GM19043 (cell line): ENCODE data around the gene ANKS6.

Experiments
- ATAC-seq: cut with Tn5 transposase; IDR thresholded peaks from one replicate; pipeline ENCODE4 v1.9.1; 2021; ENCODE audit warnings: low read depth; ENCODE audit not compliant: unreplicated experiment

Gene ANKS6

DNA sequence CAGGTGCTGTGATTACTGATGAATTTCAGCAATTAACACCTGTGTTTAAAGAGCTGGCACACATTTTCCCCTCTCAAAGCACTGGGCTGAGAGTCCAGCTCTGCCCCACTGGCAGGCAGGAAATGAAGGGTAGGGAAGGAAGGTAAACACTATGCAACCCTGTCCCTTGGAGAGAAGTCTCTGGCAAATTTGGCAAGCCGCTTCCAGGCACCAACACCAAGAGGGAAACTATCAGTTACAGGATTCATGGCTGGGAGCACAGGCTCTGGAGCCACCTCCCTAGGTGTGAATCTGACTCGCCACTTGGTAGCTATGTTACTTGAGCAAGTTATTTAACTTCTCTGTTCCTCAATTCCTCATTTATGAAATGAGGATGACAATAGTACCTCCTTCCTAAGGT lies 3.3 kb downstream of the ANKS6 start:
- ATAC-seq = no peak

DNA sequence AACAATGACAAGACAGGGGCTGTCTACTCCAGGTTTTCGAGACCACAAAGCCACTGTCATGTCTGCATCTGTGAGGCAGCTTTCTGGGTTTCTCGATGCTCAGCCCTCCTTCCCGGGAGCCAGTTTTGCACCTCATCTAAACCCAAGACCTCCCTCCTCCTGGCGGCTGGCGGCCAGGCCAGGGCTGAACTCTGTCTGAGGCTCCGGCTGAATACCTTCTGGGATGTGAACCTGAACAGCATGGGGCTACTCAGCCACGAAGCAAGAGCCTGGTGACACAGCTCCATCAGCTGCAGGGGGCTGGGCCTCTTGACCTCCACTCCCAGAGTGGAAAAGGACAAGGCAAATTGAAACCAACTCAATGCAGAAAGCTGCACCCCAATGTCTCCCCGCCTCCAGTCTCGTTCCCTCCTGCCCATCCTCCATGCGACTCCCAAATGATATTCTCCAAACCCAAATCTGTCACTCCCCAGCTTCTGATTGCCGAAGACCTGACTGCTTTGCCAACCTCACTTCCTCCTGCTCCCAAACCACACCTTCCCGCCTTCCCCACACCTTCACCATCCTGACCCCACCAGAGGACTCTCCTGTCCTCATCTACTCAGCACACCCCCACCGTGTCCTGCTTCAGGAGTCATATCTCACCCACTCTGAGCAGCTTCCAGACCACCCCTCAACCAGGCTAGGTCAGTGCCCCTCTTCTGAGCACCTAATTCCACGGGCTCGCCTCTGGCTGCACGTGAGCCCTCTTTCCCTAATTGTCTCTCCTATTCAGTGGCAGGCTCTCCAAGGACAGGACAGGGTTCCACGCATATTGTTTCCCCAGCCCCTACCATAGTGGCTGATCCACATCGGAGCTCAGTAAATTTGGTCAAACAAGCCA lies 4.5 kb downstream of the ANKS6 start:
- ATAC-seq = no peak

DNA sequence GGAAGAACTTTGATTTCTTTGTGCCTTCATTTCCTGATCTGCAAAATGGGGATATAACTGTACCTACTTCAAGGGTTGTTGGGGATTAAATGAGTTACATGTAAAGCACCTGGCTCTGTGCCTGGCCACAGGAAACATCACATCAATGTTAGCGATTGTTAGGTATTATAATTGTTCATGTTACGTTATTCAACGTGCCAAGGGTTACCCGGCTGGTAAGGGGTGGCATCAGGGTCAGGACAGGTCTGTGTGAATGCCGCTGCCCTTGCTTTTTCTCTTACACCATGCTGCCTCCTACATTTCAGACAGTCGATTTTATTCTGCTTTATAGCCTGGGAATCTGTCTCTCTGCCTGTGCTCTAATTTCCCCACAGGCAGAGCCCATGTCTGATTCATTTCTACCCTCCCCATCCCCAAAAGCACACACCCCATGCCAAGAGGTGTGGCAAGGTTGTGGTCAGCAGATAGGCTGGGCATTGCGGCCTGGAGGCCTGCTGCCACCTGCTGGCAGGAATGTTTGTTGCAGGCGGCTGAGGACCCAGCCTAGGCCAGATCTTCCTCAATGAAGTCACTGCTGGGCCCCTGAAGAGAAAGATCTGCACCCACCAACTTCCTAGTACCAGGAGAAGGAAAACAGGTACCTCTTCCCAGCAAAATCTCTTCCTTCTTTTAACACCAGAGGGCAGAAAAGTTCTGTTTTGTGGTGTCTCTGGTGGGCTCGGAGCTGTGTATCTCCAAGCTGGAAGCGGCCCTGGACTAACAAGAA lies 5.3 kb downstream of the ANKS6 start:
- ATAC-seq = no peak

DNA sequence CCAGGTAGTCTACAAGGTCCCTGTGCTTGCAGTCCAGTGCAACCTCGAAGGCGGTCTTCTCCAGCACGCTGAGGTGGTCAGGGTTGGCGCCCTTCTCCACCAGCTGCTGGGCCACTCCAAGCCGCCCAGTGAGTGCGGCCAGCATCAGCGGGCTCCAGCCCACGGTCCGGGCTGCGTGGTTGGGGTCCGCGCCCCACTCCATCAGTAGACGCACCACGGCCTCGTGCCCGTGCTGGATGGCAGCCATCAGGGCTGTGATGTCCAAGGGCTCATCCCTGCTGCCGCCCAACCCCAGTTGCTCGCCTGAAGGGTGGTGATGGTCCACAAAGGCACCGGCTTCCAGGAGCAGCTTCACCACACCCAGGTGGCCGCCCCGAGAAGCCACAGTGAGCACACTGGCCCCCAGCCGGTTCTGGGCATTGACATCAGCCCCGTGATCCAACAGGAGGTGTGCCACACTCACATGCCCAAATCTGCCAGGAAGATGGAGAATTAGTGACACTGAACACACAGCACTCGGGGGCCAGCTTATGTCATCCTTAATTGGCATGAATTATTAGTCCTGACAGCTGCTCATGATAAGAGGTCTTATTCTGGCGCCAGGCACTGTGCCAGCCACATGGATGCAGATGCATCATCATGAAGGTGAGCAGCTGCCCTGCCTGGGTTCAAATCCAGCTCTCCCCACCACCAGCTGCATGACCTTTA lies 6.1 kb downstream of the ANKS6 start:
- ATAC-seq = no peak

DNA sequence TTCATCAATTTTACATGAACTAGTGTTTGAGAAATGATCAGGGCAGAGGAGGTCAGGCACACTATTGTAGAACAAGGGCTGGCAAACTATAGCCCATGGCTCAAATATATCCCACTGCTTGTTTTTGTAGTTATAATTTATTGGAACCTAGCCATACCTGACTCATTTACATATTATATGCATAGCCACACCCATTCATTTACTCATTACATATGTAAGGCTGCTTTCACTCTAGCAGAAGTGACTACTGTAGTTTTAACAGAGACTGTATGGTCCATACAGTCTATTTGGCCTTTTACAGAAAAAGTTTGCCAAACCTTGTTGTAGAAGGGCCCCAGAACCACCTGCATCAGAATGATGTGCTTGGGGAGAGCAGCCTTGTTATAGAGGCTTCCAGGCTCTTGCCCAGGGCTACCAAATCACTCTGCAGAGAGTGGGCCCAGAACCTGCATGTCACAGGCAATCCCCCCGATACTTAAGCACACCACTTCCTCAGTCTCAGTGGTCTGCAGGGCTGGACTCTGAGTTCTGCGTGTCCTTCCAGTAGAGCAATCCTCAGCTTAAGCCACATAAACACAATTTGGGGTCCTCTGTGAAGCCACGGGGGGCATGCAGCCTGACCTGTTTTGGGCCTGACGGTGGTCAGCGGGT lies 6.7 kb downstream of the ANKS6 start:
- no peak for ATAC-seq

DNA sequence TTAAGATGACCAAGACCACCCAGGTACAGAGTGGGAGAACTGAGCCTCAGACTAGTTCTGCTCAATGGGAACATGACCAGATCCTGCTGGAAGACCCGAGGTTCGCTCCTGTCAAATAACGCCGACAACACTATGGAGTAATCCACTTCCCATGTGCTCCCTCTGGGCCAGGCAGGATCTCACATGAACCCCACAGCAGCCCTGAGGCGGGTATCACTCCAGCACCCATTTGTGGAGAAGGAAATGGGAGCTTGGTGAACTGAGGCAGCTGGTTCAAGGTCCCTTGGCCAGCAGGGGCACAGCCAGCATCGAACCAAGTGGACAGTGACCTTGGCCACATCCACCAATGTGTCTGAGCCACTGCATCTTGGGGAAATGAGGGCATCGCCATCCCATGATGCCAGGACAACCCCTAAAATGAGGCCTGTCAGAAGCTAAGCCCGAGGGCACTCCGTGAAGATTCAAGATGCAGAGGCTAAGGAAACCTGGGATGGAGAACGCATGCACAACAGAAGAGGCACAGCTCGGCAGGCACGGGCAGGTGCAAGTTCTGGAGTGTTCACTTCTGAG lies 8.5 kb downstream of the ANKS6 start:
- no peak for ATAC-seq

DNA sequence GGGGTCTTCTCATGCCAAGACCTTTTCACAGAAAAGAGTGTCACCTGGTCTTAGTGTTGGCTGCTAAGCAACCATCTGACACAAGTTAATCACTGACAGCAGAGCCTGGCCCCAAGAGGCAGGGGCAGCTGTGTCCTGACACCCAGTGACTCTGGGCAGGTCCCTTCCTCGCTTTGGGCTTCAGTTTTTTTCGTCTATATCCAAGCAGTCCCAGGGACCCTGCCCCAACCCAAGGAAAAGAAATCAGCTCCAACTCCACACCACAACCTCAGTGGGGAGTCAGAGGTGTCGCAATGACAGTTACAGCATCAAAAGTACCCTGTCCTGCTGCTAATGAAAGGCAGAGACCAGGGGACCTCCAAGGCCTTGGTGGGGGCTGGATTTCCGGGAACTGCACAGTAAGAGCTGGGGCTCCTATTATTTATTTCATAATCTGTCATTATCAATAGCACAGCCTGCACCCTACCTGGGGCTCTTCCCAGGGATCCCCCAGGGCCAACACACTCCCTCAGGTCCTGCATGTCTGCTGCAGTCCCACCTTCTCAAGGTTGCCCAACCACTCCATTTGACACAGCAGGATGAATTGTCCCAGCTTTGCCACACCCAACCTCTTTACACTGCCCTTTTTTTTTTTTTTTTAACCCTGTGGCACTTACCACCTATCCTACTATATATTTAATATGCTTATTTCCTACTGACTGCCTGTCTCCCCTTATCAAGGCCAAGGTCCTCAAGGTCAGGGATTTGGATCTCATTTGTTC lies 9.4 kb downstream of the ANKS6 start:
- ATAC-seq = no peak

DNA sequence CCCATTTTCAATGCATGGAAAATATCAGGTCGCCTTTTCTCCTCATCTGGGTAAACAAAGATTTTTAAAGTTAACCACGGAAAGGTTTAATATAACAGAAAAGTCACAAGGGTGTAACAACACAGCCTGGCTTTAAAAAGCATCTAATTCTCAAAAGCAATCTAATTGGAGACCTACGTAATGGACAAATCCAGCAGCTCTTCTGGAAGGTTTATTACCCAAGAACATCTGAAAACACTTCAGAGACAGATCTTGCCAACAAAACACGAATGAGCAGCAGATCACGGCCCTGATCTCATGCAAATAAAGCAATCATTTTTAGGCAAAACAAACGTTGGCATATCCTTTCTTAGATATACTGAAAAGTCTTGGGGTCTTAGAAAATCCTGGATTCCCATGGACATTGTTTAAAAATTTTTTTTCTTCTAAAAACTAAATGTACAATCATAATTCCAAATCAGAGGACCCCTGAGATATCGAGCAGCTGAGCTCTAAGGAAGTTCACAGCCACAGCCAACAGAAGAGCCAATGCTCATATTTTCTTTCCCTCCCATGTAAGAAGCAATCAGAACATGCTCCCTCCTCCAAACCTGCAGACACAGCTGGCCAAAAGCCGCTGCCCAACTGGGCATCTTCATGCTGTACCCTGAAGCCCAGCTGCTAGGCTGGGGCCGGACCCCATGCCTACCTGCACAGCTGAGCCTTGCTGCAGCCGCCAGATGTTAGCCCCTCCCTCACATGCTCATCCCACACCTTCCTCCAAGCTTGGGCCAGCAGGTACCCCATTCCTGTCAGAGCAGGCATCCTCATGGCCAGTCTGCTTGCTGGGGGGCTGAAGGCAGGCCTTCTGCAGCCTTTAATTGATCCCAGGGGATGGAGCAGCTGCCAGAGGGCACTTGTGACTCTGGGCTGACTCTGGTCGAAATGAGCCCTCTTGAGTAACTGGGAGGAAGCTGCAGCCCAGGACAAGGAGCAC lies 11.2 kb downstream of the ANKS6 start:
- ATAC-seq = no peak

DNA sequence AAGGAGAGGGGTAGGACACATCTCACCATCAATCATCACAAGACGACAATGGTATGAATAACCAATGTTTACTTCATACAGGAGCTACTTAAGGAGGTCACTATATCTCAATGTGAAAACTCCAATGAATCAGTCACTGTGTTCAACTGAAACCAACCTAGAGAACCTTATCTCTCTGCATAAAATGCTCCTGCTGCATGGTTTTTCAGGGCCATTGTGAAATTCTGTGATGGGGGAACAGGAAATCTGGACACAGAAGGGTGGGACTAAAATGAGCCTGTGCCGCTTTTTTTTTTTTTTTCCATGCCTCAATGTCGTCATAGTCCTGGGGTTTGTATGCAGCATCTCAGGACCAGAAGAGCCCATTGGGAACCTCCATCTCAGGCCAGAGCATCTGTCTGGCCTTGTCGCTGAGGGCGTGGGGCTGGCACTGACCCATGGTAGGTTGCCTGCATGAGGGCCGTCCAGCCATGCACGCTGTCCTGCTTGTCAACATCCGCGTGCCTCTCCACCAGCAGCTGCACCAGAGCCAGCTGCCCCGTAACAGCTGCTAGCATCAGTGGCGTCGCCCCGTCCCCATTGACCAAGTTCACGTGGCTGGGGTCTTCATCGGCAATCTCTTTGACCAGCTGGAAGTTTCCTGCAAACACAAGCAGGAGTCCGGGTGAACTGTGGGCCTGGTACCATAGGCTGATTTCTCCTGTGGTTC lies 12.7 kb downstream of the ANKS6 start:
- no peak for ATAC-seq

DNA sequence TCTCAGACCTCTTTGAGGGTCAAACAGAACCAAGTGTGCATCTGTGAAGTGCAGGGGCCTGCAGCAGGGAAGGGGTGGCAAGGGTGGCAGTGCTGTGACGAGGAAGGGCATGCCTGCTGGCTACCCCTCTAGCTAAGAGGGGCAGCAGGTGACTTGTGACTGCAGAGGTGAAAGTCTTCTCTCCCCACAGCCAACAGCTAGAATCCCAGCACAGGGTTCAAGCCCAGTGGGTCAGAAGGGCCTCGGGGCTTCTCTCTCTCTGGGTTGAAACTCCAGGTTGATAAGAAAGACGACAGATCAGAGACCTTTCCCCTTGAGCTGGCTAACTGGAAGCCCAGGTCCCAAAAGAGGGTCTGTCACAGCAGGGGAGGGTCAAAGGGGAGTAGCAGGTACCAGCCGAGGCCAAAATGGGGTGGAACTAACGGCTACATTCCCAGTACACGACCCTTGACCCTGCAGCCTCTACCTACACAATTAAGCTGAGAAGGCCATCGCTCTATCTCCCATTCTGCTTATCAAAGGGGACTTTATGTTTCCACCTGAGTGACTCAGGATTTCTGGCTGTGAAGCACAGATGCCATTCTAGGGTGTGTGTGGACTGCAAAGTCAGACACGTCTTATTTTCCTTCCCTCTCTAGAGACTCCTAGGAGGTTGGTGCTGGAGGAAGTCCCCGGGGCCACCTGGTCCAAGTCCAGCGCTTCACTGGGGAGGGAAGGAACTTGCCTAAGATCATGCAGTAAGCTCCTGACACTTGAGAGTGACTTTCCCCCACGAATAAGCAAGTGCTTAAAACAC lies 14.6 kb downstream of the ANKS6 start:
- no peak for ATAC-seq

DNA sequence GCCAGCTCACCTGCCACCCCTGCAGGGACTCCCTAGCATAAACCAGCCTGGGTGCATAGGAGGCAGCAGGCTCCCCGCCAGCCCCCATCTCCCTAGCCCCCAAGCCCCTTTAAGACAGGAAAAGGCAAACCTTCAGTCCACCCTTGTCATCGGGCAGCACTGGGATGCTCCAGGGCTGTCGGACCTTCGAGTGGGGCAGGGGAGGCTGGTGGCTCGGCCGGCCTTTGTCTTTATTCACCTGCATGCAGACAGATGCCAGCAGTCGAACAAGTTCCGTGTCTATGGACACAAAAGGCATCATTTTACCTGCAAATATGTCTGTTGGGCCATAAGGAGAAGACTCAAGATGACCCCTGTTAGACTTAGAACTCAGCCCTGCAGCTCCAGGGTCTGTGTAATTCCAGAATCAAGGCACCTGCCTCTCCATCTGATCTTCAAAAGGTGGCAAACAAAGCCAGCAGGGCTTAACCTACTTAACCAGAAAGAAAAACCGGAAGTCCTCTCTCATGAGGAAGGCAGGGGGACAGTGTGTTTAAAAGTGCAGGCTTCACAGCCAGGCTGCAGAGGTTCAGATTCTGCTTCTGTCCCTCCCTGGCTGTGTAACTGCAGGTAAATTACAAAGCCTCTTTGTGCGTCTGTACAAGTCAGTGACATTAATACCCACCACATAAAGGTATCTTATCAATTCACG lies 16.2 kb downstream of the ANKS6 start:
- ATAC-seq = no peak

DNA sequence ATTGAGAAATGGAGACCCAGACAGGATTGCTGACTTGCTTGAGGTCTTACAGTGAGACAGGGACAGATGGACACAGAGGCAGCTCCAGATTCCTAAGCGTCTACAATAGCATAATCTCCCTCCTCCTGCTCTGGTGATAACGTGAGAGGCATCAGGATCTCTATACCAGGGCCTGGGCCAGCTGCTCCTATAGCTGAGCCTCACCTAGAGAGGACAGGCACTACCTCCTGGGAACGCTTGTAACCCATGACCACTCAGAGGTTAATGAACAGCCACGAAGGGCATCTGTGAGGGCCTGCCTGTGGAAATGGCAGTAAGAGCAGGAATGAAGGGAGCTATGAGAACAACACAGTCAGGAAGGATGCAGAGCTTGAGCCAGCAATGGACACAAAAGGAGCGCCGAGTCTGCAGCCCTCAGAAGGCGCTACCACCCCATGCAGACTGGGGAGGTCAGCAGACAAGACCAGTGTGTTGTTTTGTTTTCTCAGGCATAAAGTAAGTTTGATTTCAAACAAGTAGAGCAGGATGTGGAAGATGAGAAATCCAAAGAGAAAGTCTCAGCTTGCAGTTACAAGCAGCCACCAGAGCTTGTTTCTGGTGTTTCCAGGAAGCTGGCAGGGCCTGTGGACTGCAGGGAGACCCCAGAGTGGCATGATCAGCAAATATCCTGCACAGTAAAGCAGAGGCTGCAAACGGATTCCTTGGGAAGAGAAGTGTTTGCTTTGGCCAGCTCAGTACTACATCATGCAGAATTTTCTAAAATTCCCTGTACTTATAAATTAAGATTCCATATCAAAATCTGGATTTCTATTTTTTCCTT lies 17.4 kb downstream of the ANKS6 start:
- ATAC-seq = no peak

DNA sequence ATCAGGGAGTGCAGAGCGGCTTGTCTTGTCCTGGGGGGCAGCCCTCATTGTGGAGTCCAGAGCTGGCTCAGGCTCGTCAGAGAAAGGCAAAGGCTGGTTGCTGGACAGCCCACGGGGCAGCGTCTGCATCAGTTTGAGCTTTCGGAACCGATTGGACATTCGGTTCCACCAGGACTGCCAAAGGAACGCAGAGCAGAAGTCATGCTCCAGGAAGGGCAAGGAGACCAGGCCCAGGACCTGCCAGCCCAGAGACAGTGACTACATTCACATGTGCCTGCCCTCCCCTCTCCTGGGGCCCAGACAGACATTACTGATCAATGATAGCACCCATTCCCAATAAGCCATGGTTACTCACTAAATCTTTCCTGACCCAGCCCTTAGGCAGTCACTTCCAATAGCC lies 18.1 kb downstream of the ANKS6 start:
- ATAC-seq = no peak

DNA sequence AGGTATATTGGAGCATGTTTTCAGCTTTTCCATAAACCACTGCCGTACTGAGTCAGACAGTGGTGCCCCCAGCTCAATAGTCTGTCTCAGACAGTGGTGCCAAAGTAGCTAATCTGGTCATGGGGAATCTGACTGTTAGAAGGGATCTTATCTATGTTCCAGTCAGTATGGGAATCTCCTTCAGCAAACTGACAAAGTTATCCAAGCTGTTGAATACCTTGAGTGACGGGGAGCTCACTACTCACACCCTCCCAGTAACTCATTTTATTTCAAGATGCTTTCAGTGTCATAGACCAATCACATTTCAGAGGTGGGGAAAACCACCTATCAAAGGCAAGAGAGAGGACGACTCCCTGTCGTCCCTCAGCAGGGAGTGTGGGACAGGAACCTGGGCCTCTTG lies 18.7 kb downstream of the ANKS6 start:
- ATAC-seq = no peak

DNA sequence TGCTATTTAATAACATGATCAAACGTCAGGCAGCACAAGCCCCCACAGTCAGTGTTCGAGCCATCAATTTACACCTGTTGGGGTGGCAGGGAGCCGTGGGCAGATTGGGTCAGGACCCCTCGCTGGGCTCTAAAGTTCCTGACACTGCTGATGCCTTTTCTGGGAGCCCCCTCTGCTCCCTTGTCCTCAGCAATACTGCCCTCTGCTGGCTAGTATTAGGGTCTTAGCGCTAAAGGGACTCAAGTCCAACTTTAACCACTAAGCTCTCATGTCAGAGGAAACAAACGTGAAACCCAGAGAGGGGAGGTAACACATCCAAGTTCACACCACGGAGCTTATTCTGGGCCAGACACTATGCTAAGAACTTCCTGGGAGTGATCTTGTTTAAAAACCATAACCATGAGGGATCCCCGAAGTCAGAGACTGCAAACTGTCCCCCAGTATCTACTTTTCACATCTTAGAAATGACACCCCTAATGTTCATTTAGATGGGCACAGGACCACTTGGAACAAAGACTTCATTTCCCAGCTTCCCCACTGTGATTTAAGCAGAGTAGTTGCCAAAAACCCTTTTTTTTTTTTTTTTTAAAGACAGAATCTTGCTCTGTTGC lies 20.4 kb downstream of the ANKS6 start:
- no peak for ATAC-seq
